ENCODE measurements around the gene BMPR1A. TPM values are rescaled to one million over a fixed set of nuclear protein-coding genes. Genes with fewer than 3 reads are reported as not detected.

BMPR1A gene
- polyA plus RNA-seq, 1 donor (not counting 4 experiments of a cell fraction or from before 2014, with no cell fraction given), result 22.2 TPM

DNA sequence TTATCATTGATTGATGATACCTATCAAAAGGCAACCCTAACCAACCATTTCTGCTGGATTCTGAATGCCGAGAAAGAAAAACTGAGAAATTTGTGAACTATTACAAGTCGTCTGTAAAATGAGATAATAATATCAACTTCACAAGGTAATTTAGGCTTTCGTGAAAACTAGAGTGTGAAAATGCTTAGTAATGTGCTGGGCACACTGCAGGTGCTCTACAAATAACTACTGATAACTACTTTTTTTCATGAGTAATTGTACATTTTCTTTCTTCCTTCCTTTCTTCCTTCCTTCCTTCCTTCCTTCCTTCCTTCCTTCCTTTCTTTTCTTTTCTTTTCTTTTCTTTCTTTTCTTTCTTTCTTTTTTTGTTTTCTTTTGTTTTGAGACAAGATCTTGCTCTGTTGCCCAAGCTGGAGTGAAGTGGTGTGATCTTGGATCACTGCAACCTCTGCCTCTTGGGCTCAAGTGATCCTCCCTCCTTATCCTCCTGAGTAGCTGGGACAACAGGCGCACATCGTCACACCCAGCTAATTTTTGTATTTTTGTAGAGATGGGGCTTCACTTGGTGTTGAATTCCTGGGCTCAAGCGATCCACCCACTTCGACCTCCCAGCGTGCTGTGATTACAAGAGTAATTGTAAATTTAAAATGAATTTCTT is 42.9 kb downstream of the BMPR1A start:
- no peak for DNase-seq (ENCODE audit: low read depth, low spot score)
- H3K9ac ChIP-seq (ENCODE audit: control insufficient read depth, extremely low read depth, insufficient read depth, low read length), result no peak overlapping the region
- H2AFZ ChIP-seq (ENCODE audit: control insufficient read depth, low read length), result no peak overlapping the region
- H3K9me1 ChIP-seq (ENCODE audit: control insufficient read depth, extremely low read depth, insufficient read depth, low read length), result no peaks in the 10 kb centered on the region
- H3K9me3 ChIP-seq (ENCODE audit: control insufficient read depth, low read depth, low read length), result no peaks in the 10 kb centered on the region
- FAIRE-seq, result no peak
- peaks cover 4% of the 10 kb centered on the region for H3K4me1 ChIP-seq (ENCODE audit: control insufficient read depth, extremely low read depth, insufficient read depth, low read length)
- H3K4me3 ChIP-seq (ENCODE audit: control insufficient read depth in 2 of 3, extremely low read depth in 1 of 3, insufficient read depth in 2 of 3, low read depth in 1 of 3, low read length in 3 of 3), result no peak overlapping the region
- peaks cover 11% of the 10 kb centered on the region for H3K79me2 ChIP-seq (ENCODE audit: control insufficient read depth, insufficient read depth, low read length)
- no peak overlapping the region for H3K27ac ChIP-seq (ENCODE audit: control insufficient read depth, insufficient read depth, low read length)
- dilution Hi-C loops (cut with MboI; ENCODE audit: extremely low pct_ligation_motif_present, low sequenced_read_pairs), result no loop called here
- no peaks in the 10 kb centered on the region for H3K27me3 ChIP-seq (ENCODE audit: control insufficient read depth, extremely low read depth, insufficient read depth, low read length)
- no peaks in the 10 kb centered on the region for H4K20me1 ChIP-seq (ENCODE audit: control insufficient read depth, extremely low read depth, insufficient read depth, low read length)
- TF ChIP-seq EZH2 (IDR thresholded peaks at IDR 0.05; ENCODE audit: low read length) (no peak), CTCF (optimal IDR thresholded peaks at IDR 0.05 in 1 of 3, IDR thresholded peaks at IDR 0.05 in 1 of 3, conservative IDR thresholded peaks at IDR 0.05 in 1 of 3; ENCODE audit: extremely low read depth in 1 of 3, insufficient read depth in 2 of 3, low read length in 3 of 3) (no peak)
- no peak overlapping the region for H3K4me2 ChIP-seq (ENCODE audit: control insufficient read depth, extremely low read depth, insufficient read depth, low read depth, low read length)
- H3K36me3 ChIP-seq (ENCODE audit: control insufficient read depth in 2 of 2, extremely low read depth in 1 of 2, insufficient read depth in 2 of 2, low read length in 2 of 2), result no peaks in the 10 kb centered on the region

DNA sequence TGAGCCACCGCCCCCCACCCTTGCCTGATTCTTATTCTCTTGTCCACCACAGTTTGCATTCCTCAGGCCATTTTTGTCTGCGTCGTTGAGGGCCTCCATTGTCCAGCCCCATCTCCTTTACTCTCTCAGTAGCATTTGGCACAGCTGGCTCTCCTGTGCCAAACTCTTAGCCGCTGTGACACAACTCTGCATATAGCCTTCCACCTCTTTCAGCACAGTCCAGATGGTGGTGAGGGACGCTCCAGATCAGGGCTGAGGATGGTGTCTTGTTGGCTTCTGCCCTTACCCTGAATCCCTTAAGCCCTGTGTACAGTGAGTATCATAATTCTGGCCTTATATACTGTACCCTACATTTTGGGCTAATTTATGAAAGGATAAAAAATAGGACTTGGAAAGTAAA is 45.6 kb downstream of the BMPR1A start:
- no peak overlapping the region for H3K27ac ChIP-seq (ENCODE audit: control insufficient read depth, insufficient read depth, low read length)
- TF ChIP-seq CTCF (optimal IDR thresholded peaks at IDR 0.05 in 1 of 3, IDR thresholded peaks at IDR 0.05 in 1 of 3, conservative IDR thresholded peaks at IDR 0.05 in 1 of 3; ENCODE audit: extremely low read depth in 1 of 3, insufficient read depth in 2 of 3, low read length in 3 of 3), result no peak
- TF ChIP-seq EZH2 (IDR thresholded peaks at IDR 0.05; ENCODE audit: low read length), result no peak
- DNase-seq (ENCODE audit: low read depth, low spot score) (no peak), FAIRE-seq (no peak)
- H3K27me3 ChIP-seq (ENCODE audit: control insufficient read depth, extremely low read depth, insufficient read depth, low read length), result no peaks in the 10 kb centered on the region
- H4K20me1 ChIP-seq (ENCODE audit: control insufficient read depth, extremely low read depth, insufficient read depth, low read length), result no peaks in the 10 kb centered on the region
- H3K4me3 ChIP-seq (ENCODE audit: control insufficient read depth in 2 of 3, extremely low read depth in 1 of 3, insufficient read depth in 2 of 3, low read depth in 1 of 3, low read length in 3 of 3), result no peak overlapping the region
- peaks cover 13% of the 10 kb centered on the region for H3K79me2 ChIP-seq (ENCODE audit: control insufficient read depth, insufficient read depth, low read length)
- no peak overlapping the region for H3K4me2 ChIP-seq (ENCODE audit: control insufficient read depth, extremely low read depth, insufficient read depth, low read depth, low read length)
- H3K9me3 ChIP-seq (ENCODE audit: control insufficient read depth, low read depth, low read length), result no peaks in the 10 kb centered on the region
- dilution Hi-C loops (cut with MboI; ENCODE audit: extremely low pct_ligation_motif_present, low sequenced_read_pairs), result no loop called here
- no peaks in the 10 kb centered on the region for H3K4me1 ChIP-seq (ENCODE audit: control insufficient read depth, extremely low read depth, insufficient read depth, low read length)
- no peak overlapping the region for H2AFZ ChIP-seq (ENCODE audit: control insufficient read depth, low read length)
- no peaks in the 10 kb centered on the region for H3K9me1 ChIP-seq (ENCODE audit: control insufficient read depth, extremely low read depth, insufficient read depth, low read length)
- no peak overlapping the region for H3K9ac ChIP-seq (ENCODE audit: control insufficient read depth, extremely low read depth, insufficient read depth, low read length)
- no peaks in the 10 kb centered on the region for H3K36me3 ChIP-seq (ENCODE audit: control insufficient read depth in 2 of 2, extremely low read depth in 1 of 2, insufficient read depth in 2 of 2, low read length in 2 of 2)
